Neural progenitor cell (in vitro differentiated cells): ENCODE data around the gene MAMSTR. TPM values are rescaled to one million over a fixed set of nuclear protein-coding genes. Genes with fewer than 3 reads are reported as not detected.

Experiments
- DNase-seq: peaks from one replicate; pipeline ENCODE4 v3.0.0-alpha.2; 2016; ENCODE audit warnings: low spot score
- H2AFZ ChIP-seq: fragments of 200-600 bp; sonication (generic); replicated peaks from 2 replicates; pipeline ENCODE4 v1.6.1; 2016; ENCODE audit warnings: antibody characterized with exemption
- H3F3A ChIP-seq: fragments of 200-600 bp; sonication (generic); 2 replicates; pipeline ENCODE4 v1.6.1; 2016; ENCODE audit warnings: antibody characterized with exemption, low read depth
- H3K27ac ChIP-seq: fragments of 200-600 bp; sonication (generic); 2 replicates; pipeline ENCODE4 v1.5.1; 2016; ENCODE audit warnings: mild to moderate bottlenecking
- H3K27me3 ChIP-seq: fragments of 200-600 bp; sonication (generic); 2 replicates; pipeline ENCODE4 v1.6.1; 2016; ENCODE audit warnings: mild to moderate bottlenecking, moderate library complexity
- H3K36me3 ChIP-seq: fragments of 200-600 bp; sonication (generic); 2 replicates; pipeline ENCODE4 v1.5.1; 2016
- H3K4me1 ChIP-seq: fragments of 200-600 bp; sonication (generic); 2 replicates; pipeline ENCODE4 v1.6.1; 2016; ENCODE audit warnings: mixed run types
- H3K4me2 ChIP-seq: fragments of 200-600 bp; sonication (generic); 2 replicates; pipeline ENCODE4 v1.6.1; 2016
- H3K4me3 ChIP-seq: fragments of 200-600 bp; sonication (generic); 2 replicates; pipeline ENCODE4 v1.5.1; 2016
- H3K79me2 ChIP-seq: fragments of 200-600 bp; sonication (generic); 2 replicates; pipeline ENCODE4 v1.6.1; 2016; ENCODE audit warnings: low read depth
- H3K9ac ChIP-seq: fragments of 200-600 bp; sonication (generic); 2 replicates; pipeline ENCODE4 v1.6.1; 2016
- H3K9me3 ChIP-seq: fragments of 200-600 bp; sonication (generic); 2 replicates; pipeline ENCODE4 v1.5.1; 2016; ENCODE audit warnings: low read depth
- H4K20me1 ChIP-seq: fragments of 200-600 bp; sonication (generic); 2 replicates; pipeline ENCODE4 v1.6.1; 2016; ENCODE audit warnings: low read depth
- H3K27ac Mint-ChIP-seq: 3 replicates; pipeline ENCODE4 v1.8.0; 2021; ENCODE audit warnings: mixed read lengths
- H3K27me3 Mint-ChIP-seq: 2 replicates; pipeline ENCODE4 v1.8.0; 2022; ENCODE audit warnings: low read depth, mild to moderate bottlenecking, inconsistent platforms, moderate library complexity, mixed read lengths; ENCODE audit not compliant: insufficient read depth
- H3K36me3 Mint-ChIP-seq: 3 replicates; pipeline ENCODE4 v1.8.0; 2021; ENCODE audit warnings: mixed read lengths
- H3K4me1 Mint-ChIP-seq: 3 replicates; pipeline ENCODE4 v1.8.0; 2021; ENCODE audit warnings: mixed read lengths
- H3K4me3 Mint-ChIP-seq: 3 replicates; pipeline ENCODE4 v1.8.0; 2021; ENCODE audit warnings: mild to moderate bottlenecking, moderate library complexity, mixed read lengths
- H3K9me3 Mint-ChIP-seq: 3 replicates; pipeline ENCODE4 v1.8.0; 2020; ENCODE audit warnings: mixed read lengths
- EZH2 ChIP-seq: fragments of 200-600 bp; sonication (generic); IDR thresholded peaks from 2 replicates; pipeline ENCODE4 v1.6.1; 2017; ENCODE audit warnings: antibody characterized with exemption, mild to moderate bottlenecking, moderate library complexity
- EZH2phosphoT487 ChIP-seq: fragments of 200-600 bp; sonication (generic); IDR thresholded peaks from 2 replicates; pipeline ENCODE4 v1.6.1; 2017; ENCODE audit warnings: antibody characterized with exemption
- total RNA-seq: library from RNA; depleted of rRNA; stranded (reverse); fragments of >200 nt; gene quantifications from 2 replicates; pipeline ENCODE4 v1.2.3, GENCODE V29; 2015; ENCODE audit warnings: low replicate concordance
- TF ChIP-seq, protein P1 (sequence below): fragments of 200-600 bp; sonication (generic); IDR thresholded peaks from 2 replicates; pipeline ENCODE4 v1.5.1; 2017; ENCODE audit warnings: antibody characterized with exemption, mild to moderate bottlenecking

The MAMSTR gene
- total RNA-seq, 1 donor from 2014 or later, result 1.2 TPM

DNA sequence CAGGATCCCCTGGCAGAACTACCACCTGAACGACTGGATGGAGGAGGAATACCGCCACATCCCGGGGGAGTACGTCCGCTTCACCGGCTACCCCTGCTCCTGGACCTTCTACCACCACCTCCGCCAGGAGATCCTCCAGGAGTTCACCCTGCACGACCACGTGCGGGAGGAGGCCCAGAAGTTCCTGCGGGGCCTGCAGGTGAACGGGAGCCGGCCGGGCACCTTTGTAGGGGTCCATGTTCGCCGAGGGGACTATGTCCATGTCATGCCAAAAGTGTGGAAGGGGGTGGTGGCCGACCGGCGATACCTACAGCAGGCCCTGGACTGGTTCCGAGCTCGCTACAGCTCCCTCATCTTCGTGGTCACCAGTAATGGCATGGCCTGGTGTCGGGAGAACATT lies 16.2 kb downstream of the MAMSTR start:
- Mint-ChIP-seq H3K4me3 (no peak overlapping the region), H3K9me3 (peaks cover 2% of the 10 kb centered on the region), H3K4me1 (no peaks in the 10 kb centered on the region), H3K27me3 (peaks cover 3% of the 10 kb centered on the region), H3K36me3 (peaks cover 18% of the 10 kb centered on the region), H3K27ac (no peak overlapping the region)
- Histone ChIP-seq H3K27me3 (no peaks in the 10 kb centered on the region), H3K27ac (no peak overlapping the region), H3K9ac (no peak overlapping the region), H3F3A (no peaks in the 10 kb centered on the region), H3K79me2 (no peaks in the 10 kb centered on the region), H3K9me3 (no peaks in the 10 kb centered on the region), H3K4me3 (no peak overlapping the region), H3K4me2 (no peak overlapping the region), H3K36me3 (no peaks in the 10 kb centered on the region), H4K20me1 (no peaks in the 10 kb centered on the region), H2AFZ (no peak overlapping the region), H3K4me1 (no peaks in the 10 kb centered on the region)
- no peak for DNase-seq
- TF ChIP-seq, protein P1, sequence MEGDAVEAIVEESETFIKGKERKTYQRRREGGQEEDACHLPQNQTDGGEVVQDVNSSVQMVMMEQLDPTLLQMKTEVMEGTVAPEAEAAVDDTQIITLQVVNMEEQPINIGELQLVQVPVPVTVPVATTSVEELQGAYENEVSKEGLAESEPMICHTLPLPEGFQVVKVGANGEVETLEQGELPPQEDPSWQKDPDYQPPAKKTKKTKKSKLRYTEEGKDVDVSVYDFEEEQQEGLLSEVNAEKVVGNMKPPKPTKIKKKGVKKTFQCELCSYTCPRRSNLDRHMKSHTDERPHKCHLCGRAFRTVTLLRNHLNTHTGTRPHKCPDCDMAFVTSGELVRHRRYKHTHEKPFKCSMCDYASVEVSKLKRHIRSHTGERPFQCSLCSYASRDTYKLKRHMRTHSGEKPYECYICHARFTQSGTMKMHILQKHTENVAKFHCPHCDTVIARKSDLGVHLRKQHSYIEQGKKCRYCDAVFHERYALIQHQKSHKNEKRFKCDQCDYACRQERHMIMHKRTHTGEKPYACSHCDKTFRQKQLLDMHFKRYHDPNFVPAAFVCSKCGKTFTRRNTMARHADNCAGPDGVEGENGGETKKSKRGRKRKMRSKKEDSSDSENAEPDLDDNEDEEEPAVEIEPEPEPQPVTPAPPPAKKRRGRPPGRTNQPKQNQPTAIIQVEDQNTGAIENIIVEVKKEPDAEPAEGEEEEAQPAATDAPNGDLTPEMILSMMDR, result no peak
- TF ChIP-seq EZH2phosphoT487 (no peak), EZH2 (no peak)

DNA sequence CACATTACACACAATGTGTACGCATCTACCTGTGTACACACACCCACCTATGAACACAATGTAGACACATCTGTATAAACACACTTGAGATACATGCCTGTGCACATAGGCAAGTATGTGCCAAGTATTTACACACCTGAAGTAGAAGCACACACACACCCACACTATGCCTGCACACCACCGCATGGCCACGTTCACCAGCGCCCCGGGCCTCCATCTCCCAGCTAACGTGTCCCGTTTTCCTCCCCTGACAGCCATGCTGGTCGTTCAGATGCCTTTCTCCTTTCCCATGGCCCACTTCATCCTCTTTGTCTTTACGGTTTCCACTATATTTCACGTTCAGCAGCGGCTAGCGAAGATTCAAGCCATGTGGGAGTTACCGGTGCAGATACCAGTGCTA lies 16.8 kb downstream of the MAMSTR start:
- TF ChIP-seq EZH2 (no peak), EZH2phosphoT487 (no peak)
- TF ChIP-seq, protein P1, result no peak
- Histone ChIP-seq H3K79me2 (no peaks in the 10 kb centered on the region), H3K27ac (no peak overlapping the region), H3K36me3 (no peaks in the 10 kb centered on the region), H3K4me3 (no peak overlapping the region), H3K4me2 (no peak overlapping the region), H3K9ac (no peak overlapping the region), H4K20me1 (no peaks in the 10 kb centered on the region), H3F3A (peaks cover under 1% of the 10 kb centered on the region), H2AFZ (no peak overlapping the region), H3K4me1 (no peaks in the 10 kb centered on the region), H3K9me3 (no peaks in the 10 kb centered on the region), H3K27me3 (no peaks in the 10 kb centered on the region)
- no peak for DNase-seq
- peaks cover 18% of the 10 kb centered on the region for H3K36me3 Mint-ChIP-seq
- no peak overlapping the region for H3K4me3 Mint-ChIP-seq
- peaks cover 2% of the 10 kb centered on the region for H3K9me3 Mint-ChIP-seq
- H3K27me3 Mint-ChIP-seq, result peaks cover 6% of the 10 kb centered on the region
- H3K4me1 Mint-ChIP-seq, result no peaks in the 10 kb centered on the region
- H3K27ac Mint-ChIP-seq, result no peak overlapping the region

DNA sequence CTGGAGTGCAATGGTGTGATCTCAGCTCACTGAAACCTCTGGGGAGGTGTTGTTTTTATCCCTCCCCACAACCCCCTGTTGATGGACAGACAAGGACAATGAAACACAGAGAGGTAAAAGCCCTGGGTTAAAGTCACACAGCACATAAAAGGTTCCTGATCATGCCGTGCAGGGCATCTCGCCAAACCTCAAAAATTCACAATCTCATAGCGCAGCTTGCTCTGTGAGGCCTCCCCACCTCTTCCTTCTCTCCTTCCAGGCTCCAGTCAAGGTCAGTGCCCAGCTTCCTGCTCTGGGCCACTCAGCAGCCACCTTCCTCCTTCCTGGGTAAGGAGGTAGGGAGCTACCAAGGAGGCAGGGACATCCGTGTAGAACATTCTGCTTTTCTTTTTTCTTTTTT lies 21.5 kb downstream of the MAMSTR start:
- TF ChIP-seq, protein P1, result no peak
- TF ChIP-seq EZH2 (no peak), EZH2phosphoT487 (no peak)
- H3K4me3 Mint-ChIP-seq, result no peak overlapping the region
- H3K4me1 Mint-ChIP-seq, result peaks cover 6% of the 10 kb centered on the region
- no peaks in the 10 kb centered on the region for H3K9me3 Mint-ChIP-seq
- no peak for DNase-seq
- Histone ChIP-seq H4K20me1 (no peaks in the 10 kb centered on the region), H3K9me3 (no peaks in the 10 kb centered on the region), H3F3A (peaks cover 15% of the 10 kb centered on the region), H2AFZ (no peak overlapping the region), H3K9ac (no peak overlapping the region), H3K27ac (no peak overlapping the region), H3K4me1 (peaks cover 8% of the 10 kb centered on the region), H3K27me3 (peaks cover 17% of the 10 kb centered on the region), H3K4me2 (no peak overlapping the region), H3K36me3 (no peaks in the 10 kb centered on the region), H3K4me3 (no peak overlapping the region), H3K79me2 (no peaks in the 10 kb centered on the region)
- H3K27me3 Mint-ChIP-seq, result peaks cover 19% of the 10 kb centered on the region
- no peak overlapping the region for H3K27ac Mint-ChIP-seq
- peaks cover 10% of the 10 kb centered on the region for H3K36me3 Mint-ChIP-seq
